Mesenchymal stem cell (in vitro differentiated cells and primary cell): ENCODE data around the gene PLEKHM2.

Experiments used
- DNase-seq: peaks from one replicate; pipeline ENCODE4 v3.0.0-alpha.2; 2013
- H2AFZ ChIP-seq: one replicate; pipeline ENCODE4 v1.6.1; 2013; ENCODE audit warnings: low read depth, mild to moderate bottlenecking, control low read depth, inconsistent platforms, low read length, moderate library complexity
- H2AK5ac ChIP-seq: 2 replicates; pipeline ENCODE4 v1.6.1; 2013; ENCODE audit warnings: low read length, moderate library complexity, mild to moderate bottlenecking, inconsistent platforms; ENCODE audit not compliant: severe bottlenecking
- H2BK120ac ChIP-seq: one replicate; pipeline ENCODE4 v1.6.1; 2013; ENCODE audit warnings: low read depth, mild to moderate bottlenecking, inconsistent platforms, low read length, moderate library complexity
- H2BK12ac ChIP-seq, 2 experiments: one replicate each; pipeline ENCODE4 v1.6.1; 2013; ENCODE audit warnings: inconsistent platforms in 2 of 2, low read length in 2 of 2, mild to moderate bottlenecking in 2 of 2, moderate library complexity in 2 of 2, control low read depth in 1 of 2
- H2BK15ac ChIP-seq: one replicate; pipeline ENCODE4 v1.6.1; 2013; ENCODE audit warnings: mild to moderate bottlenecking, low read depth, inconsistent platforms; ENCODE audit not compliant: poor library complexity, severe bottlenecking
- H2BK5ac ChIP-seq: 2 replicates; pipeline ENCODE4 v1.6.1; 2013; ENCODE audit warnings: low read depth, mild to moderate bottlenecking, low read length, control low read depth, inconsistent platforms; ENCODE audit not compliant: poor library complexity, severe bottlenecking
- H3K14ac ChIP-seq, 2 experiments: one replicate each; pipeline ENCODE4 v1.6.1; 2013; ENCODE audit warnings: inconsistent platforms in 2 of 2, low read length in 2 of 2, control low read depth in 1 of 2, mild to moderate bottlenecking in 1 of 2, moderate library complexity in 1 of 2
- H3K18ac ChIP-seq, 2 experiments: one replicate each; pipeline ENCODE4 v1.6.1; 2013; ENCODE audit warnings: inconsistent platforms in 2 of 2, low read length in 2 of 2, control low read depth in 1 of 2, low read depth in 1 of 2, mild to moderate bottlenecking in 1 of 2
- H3K23ac ChIP-seq, 2 experiments: one replicate each; pipeline ENCODE4 v1.6.1; 2013; ENCODE audit warnings: inconsistent platforms in 2 of 2, low read length in 2 of 2, mild to moderate bottlenecking in 2 of 2, moderate library complexity in 2 of 2, control low read depth in 1 of 2
- H3K27ac ChIP-seq: 2 replicates; pipeline ENCODE4 v1.5.1; 2013; ENCODE audit warnings: mild to moderate bottlenecking, moderate library complexity, low read length, control low read depth, inconsistent platforms; ENCODE audit not compliant: poor library complexity, severe bottlenecking
- H3K27me3 ChIP-seq, 2 experiments: 2 replicates each; pipeline versions ENCODE4 v1.6.1 to v1.7.0; 2013; ENCODE audit warnings: low read length in 2 of 2, mild to moderate bottlenecking in 2 of 2, moderate library complexity in 2 of 2, control low read depth in 1 of 2, inconsistent platforms in 1 of 2; ENCODE audit not compliant: control insufficient read depth in 1 of 2, insufficient read depth in 1 of 2
- H3K36me3 ChIP-seq, 2 experiments: 2 replicates each; pipeline versions ENCODE4 v1.6.1 to v1.7.0; 2013; ENCODE audit warnings: low read length in 2 of 2, control low read depth in 1 of 2, inconsistent platforms in 1 of 2, low read depth in 1 of 2, mild to moderate bottlenecking in 1 of 2; ENCODE audit not compliant: insufficient read depth in 2 of 2, control insufficient read depth in 1 of 2
- H3K4ac ChIP-seq, 2 experiments: one replicate each; pipeline ENCODE4 v1.6.1; 2013; ENCODE audit warnings: inconsistent platforms in 2 of 2, low read length in 2 of 2, mild to moderate bottlenecking in 2 of 2, moderate library complexity in 2 of 2, control low read depth in 1 of 2, low read depth in 1 of 2
- H3K4me1 ChIP-seq: 2 replicates; pipeline ENCODE4 v1.6.1; 2013; ENCODE audit warnings: low read depth, low read length, control low read depth; ENCODE audit not compliant: control insufficient read depth, insufficient read depth
- H3K4me2 ChIP-seq: 2 replicates; pipeline ENCODE4 v1.6.1; 2013; ENCODE audit warnings: low read length, mild to moderate bottlenecking, inconsistent platforms; ENCODE audit not compliant: poor library complexity, severe bottlenecking
- H3K4me3 ChIP-seq, 2 experiments: 2 replicates each; pipeline versions ENCODE4 v1.5.1 to v1.7.0; 2013; ENCODE audit warnings: low read length in 2 of 2, mild to moderate bottlenecking in 2 of 2, control low read depth in 1 of 2, low read depth in 1 of 2; ENCODE audit not compliant: insufficient read depth in 1 of 2
- H3K79me1 ChIP-seq: replicated peaks from 2 replicates; pipeline ENCODE4 v1.6.1; 2013; ENCODE audit warnings: mild to moderate bottlenecking, control low read depth, low read length, inconsistent platforms; ENCODE audit not compliant: poor library complexity, severe bottlenecking
- H3K9ac ChIP-seq: 2 replicates; pipeline ENCODE4 v1.7.0; 2013; ENCODE audit warnings: mild to moderate bottlenecking, low read length, moderate library complexity
- H3K9me3 ChIP-seq: 2 replicates; pipeline ENCODE4 v1.7.0; 2013; ENCODE audit warnings: mild to moderate bottlenecking, low read length; ENCODE audit not compliant: control insufficient read depth
- H4K8ac ChIP-seq: one replicate; pipeline ENCODE4 v1.6.1; 2013; ENCODE audit warnings: inconsistent platforms, mild to moderate bottlenecking, low read length, moderate library complexity
- H4K91ac ChIP-seq: one replicate; pipeline ENCODE4 v1.6.1; 2013; ENCODE audit warnings: mild to moderate bottlenecking, low read length, inconsistent platforms
- WGBS: methylation state at CpG from one replicate; pipeline ENCODE4 v1.1.7; 2013; ENCODE audit warnings: mixed read lengths; 5-methylcytosine and 5-hydroxymethylcytosine counted together

PLEKHM2 gene

DNA sequence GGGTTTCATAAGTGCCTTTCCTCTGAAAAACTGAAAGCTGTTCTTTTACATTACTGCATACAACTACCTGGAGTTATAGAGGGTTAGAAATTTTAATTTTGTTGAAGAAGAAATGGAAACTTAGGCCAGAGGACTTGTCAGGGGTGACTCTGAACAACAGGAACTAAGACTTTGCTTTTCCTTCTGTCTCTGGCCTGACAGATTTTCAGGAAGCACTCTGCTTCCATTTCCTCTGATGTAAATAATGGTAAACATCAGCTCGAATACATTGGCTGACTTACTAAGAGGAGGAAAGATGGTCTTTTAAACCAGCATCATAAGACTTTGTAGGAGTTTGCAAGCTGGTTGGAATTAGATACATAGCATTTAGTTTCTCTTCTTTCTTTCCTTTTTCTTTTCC is 27.1 kb upstream of the PLEKHM2 start:
- Histone ChIP-seq H3K9ac (no peak overlapping the region), H3K4me1 (no peaks in the 10 kb centered on the region), H3K14ac (no peak overlapping the region), H3K23ac (no peak overlapping the region), H3K4ac (no peak overlapping the region), H2BK5ac (no peak overlapping the region), H3K27me3 (no peaks in the 10 kb centered on the region), H2BK15ac (no peak overlapping the region), H3K27ac (no peak overlapping the region), H3K18ac (no peak overlapping the region), H3K36me3 (peaks cover 13 to 89% of the 10 kb centered on the region in 2 experiments), H2AFZ (no peak overlapping the region), H2BK12ac (no peak overlapping the region), H4K91ac (no peak overlapping the region), H2BK120ac (no peak overlapping the region), H3K79me1 (peaks cover 6% of the 10 kb centered on the region), H3K4me2 (no peak overlapping the region), H4K8ac (no peak overlapping the region), H2AK5ac (no peak overlapping the region), H3K9me3 (no peaks in the 10 kb centered on the region), H3K4me3 (no peak overlapping the region)
- WGBS = 83% methylated on average over 1 of the region's 1 CpG
- DNase-seq = no peak

GRCh38 chr1:15660151-15660550 is 24.0 kb upstream of the PLEKHM2 start:
- Histone ChIP-seq H3K27me3 (no peaks in the 10 kb centered on the region), H2BK5ac (no peak overlapping the region), H3K9ac (no peak overlapping the region), H3K36me3 (peaks cover 9 to 82% of the 10 kb centered on the region in 2 experiments), H4K8ac (no peak overlapping the region), H3K4me1 (no peaks in the 10 kb centered on the region), H3K27ac (no peak overlapping the region), H3K18ac (no peak overlapping the region), H2BK12ac (no peak overlapping the region), H3K23ac (no peak overlapping the region), H2AFZ (no peak overlapping the region), H2AK5ac (no peak overlapping the region), H4K91ac (no peak overlapping the region), H3K79me1 (peaks cover 10% of the 10 kb centered on the region), H2BK15ac (no peak overlapping the region), H3K14ac (no peak overlapping the region), H3K4ac (no peak overlapping the region), H2BK120ac (no peak overlapping the region), H3K4me2 (no peak overlapping the region), H3K9me3 (no peaks in the 10 kb centered on the region), H3K4me3 (no peak overlapping the region)
- over 99% methylated on average over 3 of the region's 3 CpGs for WGBS
- no peak for DNase-seq

DNA sequence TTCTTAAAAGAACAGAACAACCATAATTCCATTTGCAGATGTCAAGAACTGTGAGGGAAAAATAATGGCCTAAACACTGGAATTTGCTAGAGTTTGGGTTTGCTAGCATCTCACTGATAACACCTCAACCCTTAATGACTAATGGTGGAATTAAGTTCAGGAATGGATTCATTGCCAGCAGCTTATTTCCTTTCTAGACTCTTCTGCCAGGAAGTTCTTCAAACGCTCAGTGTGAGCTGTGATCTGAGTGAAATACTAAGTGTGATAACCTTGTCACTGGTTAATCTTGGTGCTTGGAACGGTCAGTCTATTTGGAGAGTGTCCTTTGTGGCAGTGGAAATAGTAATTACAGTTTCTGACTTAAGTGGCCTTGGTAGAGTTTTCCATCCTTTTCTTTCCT is 21.6 kb upstream of the PLEKHM2 start:
- WGBS = 90% methylated on average over 2 of the region's 2 CpGs

GRCh38 chr1:15663925-15664324 is 20.2 kb upstream of the PLEKHM2 start:
- H3K27ac ChIP-seq = no peak overlapping the region
- no peak overlapping the region for H3K18ac ChIP-seq
- H2BK5ac ChIP-seq = no peak overlapping the region
- no peak overlapping the region for H2AK5ac ChIP-seq
- no peak for DNase-seq
- peaks cover 10% of the 10 kb centered on the region for H3K79me1 ChIP-seq
- H4K8ac ChIP-seq = no peak overlapping the region
- 96% methylated on average over 3 of the region's 3 CpGs for WGBS
- H3K4ac ChIP-seq = no peak overlapping the region
- peaks cover 3 to 54% of the 10 kb centered on the region in 2 experiments for H3K36me3 ChIP-seq
- H4K91ac ChIP-seq = no peak overlapping the region
- no peak overlapping the region for H3K4me2 ChIP-seq
- no peaks in the 10 kb centered on the region for H3K9me3 ChIP-seq
- no peak overlapping the region for H3K9ac ChIP-seq
- no peak overlapping the region for H3K14ac ChIP-seq
- no peak overlapping the region for H3K4me3 ChIP-seq
- no peaks in the 10 kb centered on the region for H3K4me1 ChIP-seq
- no peaks in the 10 kb centered on the region for H3K27me3 ChIP-seq
- H2BK12ac ChIP-seq = no peak overlapping the region
- H3K23ac ChIP-seq = no peak overlapping the region
- H2AFZ ChIP-seq = no peak overlapping the region
- no peak overlapping the region for H2BK120ac ChIP-seq
- no peak overlapping the region for H2BK15ac ChIP-seq

More for the DNA sequence above, 21.6 kb upstream of the PLEKHM2 start:
- Histone ChIP-seq H4K91ac (no peak overlapping the region), H3K4ac (no peak overlapping the region), H3K4me1 (no peaks in the 10 kb centered on the region), H2AK5ac (no peak overlapping the region), H3K4me2 (no peak overlapping the region), H3K27me3 (no peaks in the 10 kb centered on the region), H3K79me1 (peaks cover 10% of the 10 kb centered on the region), H3K36me3 (peaks cover 6 to 64% of the 10 kb centered on the region in 2 experiments), H2BK5ac (no peak overlapping the region), H3K23ac (no peak overlapping the region), H3K27ac (no peak overlapping the region), H3K9me3 (no peaks in the 10 kb centered on the region), H2AFZ (no peak overlapping the region), H2BK120ac (no peak overlapping the region), H2BK15ac (no peak overlapping the region), H3K14ac (no peak overlapping the region), H2BK12ac (no peak overlapping the region), H3K9ac (no peak overlapping the region), H3K18ac (no peak overlapping the region), H3K4me3 (no peak overlapping the region), H4K8ac (no peak overlapping the region)
- DNase-seq = no peak
